ENCODE measurements around the gene AVPR2. TPM values are rescaled to one million over a fixed set of nuclear protein-coding genes. Genes with fewer than 3 reads are reported as not detected.

Gene AVPR2
- total RNA-seq, 4 donors from 2014 or later, result 1.2 to 7.6 (median 4.5) TPM

DNA sequence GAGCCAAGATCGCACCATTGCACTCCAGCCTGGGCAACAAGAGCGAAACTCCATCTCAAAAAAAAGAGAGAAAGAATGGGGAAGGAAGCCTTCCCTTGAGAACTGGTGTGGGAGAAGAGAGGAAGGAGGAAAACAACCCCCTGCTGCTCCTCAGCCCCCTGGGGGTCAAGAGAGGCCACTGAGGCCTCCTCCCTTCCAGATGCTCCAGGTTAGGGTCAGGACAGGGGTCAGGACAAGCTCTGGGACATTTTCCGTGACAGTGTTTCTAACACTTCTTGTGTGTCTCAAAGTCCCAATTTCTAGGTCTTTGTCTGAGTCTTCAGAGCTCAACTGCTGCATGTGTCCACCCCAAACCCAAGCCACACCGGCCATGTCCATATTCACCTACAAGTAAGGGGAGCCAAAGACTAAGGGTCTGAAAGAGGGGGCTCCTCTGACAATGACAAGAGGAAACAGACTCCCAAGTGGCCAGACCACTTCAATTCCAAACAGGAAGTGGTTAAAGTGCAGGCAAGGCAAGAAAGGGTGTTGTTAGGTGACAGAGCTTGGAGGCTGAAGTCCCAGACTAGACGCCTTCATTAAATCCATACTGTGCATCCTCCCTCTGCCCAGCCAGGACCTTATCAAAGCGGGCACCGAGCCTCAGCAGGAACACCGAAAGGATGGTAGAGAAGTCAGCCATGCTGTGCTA lies 26.8 kb upstream of the AVPR2 start:
- peaks cover 0 to 67% (median 14%) of the 10 kb centered on the region in 4 donors for H3K27me3 ChIP-seq
- no peaks in the 10 kb centered on the region for H3K4me1 ChIP-seq

DNA sequence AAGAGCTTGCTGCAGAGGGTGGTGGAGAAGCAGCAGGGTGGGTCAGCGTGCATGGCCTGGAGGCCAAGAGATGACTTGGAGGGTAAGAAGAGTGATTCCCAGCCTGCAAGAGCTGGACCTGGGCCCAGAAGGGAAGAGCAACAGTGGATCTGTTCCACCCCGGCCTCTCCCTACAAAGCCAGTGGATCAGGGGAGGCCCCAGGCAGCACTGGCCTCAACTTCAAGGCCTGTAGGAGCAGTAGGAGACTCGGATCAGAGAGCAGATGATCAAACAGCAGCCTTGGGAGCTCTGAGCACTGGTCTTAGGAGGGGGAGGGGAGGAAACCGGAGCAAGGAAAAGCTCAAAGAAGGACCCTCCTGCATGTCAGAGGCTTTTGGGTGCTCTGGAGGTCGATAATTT lies 26.1 kb upstream of the AVPR2 start:
- TF ChIP-seq POLR2AphosphoS5 (IDR thresholded peaks at IDR 0.05) (no peak), POLR2A (IDR thresholded peaks at IDR 0.05; ENCODE audit: low read depth) (no peak)
- TF ChIP-seq, protein P1, sequence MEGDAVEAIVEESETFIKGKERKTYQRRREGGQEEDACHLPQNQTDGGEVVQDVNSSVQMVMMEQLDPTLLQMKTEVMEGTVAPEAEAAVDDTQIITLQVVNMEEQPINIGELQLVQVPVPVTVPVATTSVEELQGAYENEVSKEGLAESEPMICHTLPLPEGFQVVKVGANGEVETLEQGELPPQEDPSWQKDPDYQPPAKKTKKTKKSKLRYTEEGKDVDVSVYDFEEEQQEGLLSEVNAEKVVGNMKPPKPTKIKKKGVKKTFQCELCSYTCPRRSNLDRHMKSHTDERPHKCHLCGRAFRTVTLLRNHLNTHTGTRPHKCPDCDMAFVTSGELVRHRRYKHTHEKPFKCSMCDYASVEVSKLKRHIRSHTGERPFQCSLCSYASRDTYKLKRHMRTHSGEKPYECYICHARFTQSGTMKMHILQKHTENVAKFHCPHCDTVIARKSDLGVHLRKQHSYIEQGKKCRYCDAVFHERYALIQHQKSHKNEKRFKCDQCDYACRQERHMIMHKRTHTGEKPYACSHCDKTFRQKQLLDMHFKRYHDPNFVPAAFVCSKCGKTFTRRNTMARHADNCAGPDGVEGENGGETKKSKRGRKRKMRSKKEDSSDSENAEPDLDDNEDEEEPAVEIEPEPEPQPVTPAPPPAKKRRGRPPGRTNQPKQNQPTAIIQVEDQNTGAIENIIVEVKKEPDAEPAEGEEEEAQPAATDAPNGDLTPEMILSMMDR (IDR thresholded peaks at IDR 0.05), result no peak
- Histone ChIP-seq H3K4me3 (no peak overlapping the region), H3K27me3 (peaks cover 0 to 74% (median 16%) of the 10 kb centered on the region in 4 donors), H3K27ac (replicated peaks in 1 of 4) (no peak overlapping the region), H3K9me3 (no peaks in the 10 kb centered on the region), H3K4me1 (no peaks in the 10 kb centered on the region), H3K36me3 (no peaks in the 10 kb centered on the region)
- 61% methylated on average over 5 of the region's 5 CpGs for WGBS
- intact Hi-C loops (cut with DNase I), result no loop called here
- DNase-seq (ENCODE audit: extremely low spot score), result no peak

More for the DNA sequence above, 26.8 kb upstream of the AVPR2 start:
- Histone ChIP-seq H3K27ac (replicated peaks in 1 of 4) (no peak overlapping the region), H3K4me3 (no peak overlapping the region), H3K36me3 (no peaks in the 10 kb centered on the region), H3K9me3 (no peaks in the 10 kb centered on the region)
- intact Hi-C loops (cut with DNase I), result no loop called here
- DNase-seq (ENCODE audit: extremely low spot score), result no peak
- WGBS, result 84% methylated on average over 8 of the region's 8 CpGs
- TF ChIP-seq POLR2AphosphoS5 (IDR thresholded peaks at IDR 0.05), result no peak
- no peak for TF ChIP-seq POLR2A (IDR thresholded peaks at IDR 0.05; ENCODE audit: low read depth)
- TF ChIP-seq, protein P1 (IDR thresholded peaks at IDR 0.05), result no peak
- no peak for TF ChIP-seq EP300 (IDR thresholded peaks at IDR 0.05)

DNA sequence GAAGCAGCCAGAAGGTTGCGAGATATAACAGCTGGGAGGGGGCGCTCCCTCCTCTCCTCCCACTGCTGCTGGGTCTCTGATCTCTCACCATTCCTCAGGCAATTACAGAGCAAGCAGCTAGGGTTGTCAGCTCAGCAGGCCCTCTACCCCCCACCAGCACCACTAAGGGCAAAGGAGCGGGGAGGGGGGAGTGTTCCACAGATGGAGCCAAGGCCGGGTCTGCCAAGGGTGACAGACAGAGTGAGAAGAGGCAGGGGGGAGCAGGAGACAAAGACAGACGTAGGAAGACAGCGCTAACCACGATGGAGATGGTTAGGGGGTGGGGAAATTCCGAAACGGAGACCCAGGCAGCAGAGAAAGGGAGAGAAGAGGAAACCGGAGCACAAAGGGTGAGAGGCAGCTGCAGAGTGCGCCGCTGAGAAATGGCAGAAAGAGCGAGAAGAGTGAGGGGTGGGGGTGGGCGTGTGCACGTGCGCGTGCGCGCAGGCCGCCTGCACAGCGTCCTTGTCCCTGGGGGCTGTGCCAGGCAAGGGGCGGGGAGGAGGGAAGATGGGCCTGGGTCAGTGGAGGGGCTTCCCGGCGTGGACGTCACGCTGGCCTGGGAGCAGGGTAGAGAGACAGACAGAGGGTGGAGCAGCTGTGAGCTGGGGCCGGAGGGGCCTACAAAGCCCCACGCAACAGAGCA lies 25.4 kb upstream of the AVPR2 start:
- WGBS, result 16% methylated on average over 20 of the region's 28 CpGs
- H3K9me3 ChIP-seq, result no peaks in the 10 kb centered on the region
- DNase-seq (ENCODE audit: extremely low spot score), result no peak
- no peak overlapping the region for H3K4me3 ChIP-seq
- TF ChIP-seq, protein P1 (IDR thresholded peaks at IDR 0.05), result no peak
- TF ChIP-seq POLR2AphosphoS5 (IDR thresholded peaks at IDR 0.05) (no peak), POLR2A (IDR thresholded peaks at IDR 0.05; ENCODE audit: low read depth) (no peak), EP300 (IDR thresholded peaks at IDR 0.05) (no peak)
- intact Hi-C loops (cut with DNase I), result no loop called here
- H3K27ac ChIP-seq (replicated peaks in 1 of 4), result no peak overlapping the region
- no peaks in the 10 kb centered on the region for H3K4me1 ChIP-seq
- H3K27me3 ChIP-seq, result peaks cover 0 to 81% (median 16%) of the 10 kb centered on the region in 4 donors
- no peaks in the 10 kb centered on the region for H3K36me3 ChIP-seq

DNA sequence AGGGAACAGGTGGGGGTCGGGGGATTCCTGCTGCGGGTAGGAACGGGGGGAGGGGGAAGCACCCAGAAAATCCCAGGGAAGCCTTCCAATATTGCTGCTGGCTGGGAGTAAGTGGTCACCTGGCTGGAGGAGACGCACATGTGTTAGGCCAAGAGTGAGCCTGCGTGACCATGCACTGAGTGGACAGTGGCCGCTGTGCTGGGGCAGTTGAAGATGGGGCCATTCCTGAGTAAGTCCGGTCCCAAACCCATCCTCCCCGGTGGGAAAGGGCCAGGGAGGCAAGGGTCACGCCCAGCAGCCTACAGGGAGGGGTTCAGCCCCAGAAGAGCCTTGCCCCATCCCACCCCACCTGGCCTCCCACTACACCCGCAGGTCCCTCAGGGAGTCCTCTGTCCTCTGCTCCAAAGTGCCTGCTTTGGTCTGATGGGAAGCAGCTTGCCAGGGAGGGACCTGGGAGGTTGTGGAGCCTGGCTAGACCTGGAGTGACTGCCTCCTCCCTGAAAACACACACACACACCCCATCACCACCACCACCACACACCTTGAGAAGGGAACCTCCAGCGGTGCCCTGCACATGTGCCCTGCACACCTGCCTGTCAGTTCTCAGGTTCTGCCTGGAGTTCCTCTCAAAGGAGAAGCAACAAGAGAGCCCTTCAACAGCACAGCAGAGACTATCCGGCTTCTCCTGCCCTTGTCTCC lies 24.6 kb upstream of the AVPR2 start:
- Histone ChIP-seq H3K4me3 (no peak overlapping the region), H3K4me1 (peaks cover 0 to under 1% (median 0%) of the 10 kb centered on the region in 4 donors), H3K27ac (replicated peaks in 1 of 4) (no peak overlapping the region), H3K36me3 (no peaks in the 10 kb centered on the region), H3K27me3 (peaks cover 0 to 89% (median 22%) of the 10 kb centered on the region in 4 donors), H3K9me3 (no peaks in the 10 kb centered on the region)
- intact Hi-C loops (cut with DNase I), result no loop called here
- WGBS, result 73% methylated on average over 8 of the region's 12 CpGs
- TF ChIP-seq POLR2AphosphoS5 (IDR thresholded peaks at IDR 0.05) (no peak), EP300 (IDR thresholded peaks at IDR 0.05) (no peak), POLR2A (IDR thresholded peaks at IDR 0.05; ENCODE audit: low read depth) (no peak)
- TF ChIP-seq, protein P1 (IDR thresholded peaks at IDR 0.05), result no peak
- DNase-seq (ENCODE audit: extremely low spot score), result no peak

Measured in esophagus muscularis mucosa (tissue), 4 donors.